ENCODE measurements around the gene SH3PXD2A. TPM values are rescaled to one million over a fixed set of nuclear protein-coding genes. Genes with fewer than 3 reads are reported as not detected.

The SH3PXD2A gene
- total RNA-seq, 1 experiment from 2014 or later: 4.5 TPM

GRCh38 chr10:103569896-103570295, 285.5 kb downstream of the SH3PXD2A start:
- no peaks in the 10 kb centered on the region for H3K9me3 ChIP-seq (ENCODE audit: control insufficient read depth, low read depth, low read length)
- H3K23me2 ChIP-seq (ENCODE audit: insufficient read length, low read depth, low read length, poor library complexity, severe bottlenecking): no peaks in the 10 kb centered on the region
- peaks cover under 1 to 6% of the 10 kb centered on the region in 2 experiments; a peak in 3 of 4 replicates for H3K4me1 Mint-ChIP-seq
- H3K79me1 ChIP-seq (ENCODE audit: insufficient read depth, low read depth, low read length, poor library complexity, severe bottlenecking): no peaks in the 10 kb centered on the region
- WGBS (ENCODE audit: extremely low coverage, insufficient read length, low lambda C conversion rate): no CpG with 5 or more reads among the region's 5 CpGs
- no peak overlapping the region for H4K91ac ChIP-seq (ENCODE audit: insufficient read length, low read depth, low read length)
- no peak overlapping the region for H3K9ac ChIP-seq (ENCODE audit: extremely low read depth, insufficient read length, low read length)
- H3K27ac ChIP-seq (ENCODE audit: insufficient read length, low read depth, low read length): no peak overlapping the region
- H3K27ac Mint-ChIP-seq: peak overlapping the region in 1 of 3 experiments; percentile 87; a peak in 1 of 7 replicates
- H3K27me3 ChIP-seq (ENCODE audit: insufficient read depth, low read length): no peaks in the 10 kb centered on the region
- H4K8ac ChIP-seq (replicated peaks; ENCODE audit: insufficient read length, low read depth, low read length): no peak overlapping the region
- no peak overlapping the region for H3K4me2 ChIP-seq (ENCODE audit: insufficient read depth, insufficient read length, low read length)
- H2BK20ac ChIP-seq (ENCODE audit: low read depth, low read length, poor library complexity, severe bottlenecking): no peak overlapping the region
- no peaks in the 10 kb centered on the region for H3K9me3 Mint-ChIP-seq
- H2BK15ac ChIP-seq (ENCODE audit: low read depth, low read length): no peak overlapping the region
- H4K5ac ChIP-seq (ENCODE audit: insufficient read length, low read depth, low read length): no peak overlapping the region
- no peak overlapping the region for H2AK5ac ChIP-seq (ENCODE audit: insufficient read length, low read length)
- no peak overlapping the region for H3K4me3 Mint-ChIP-seq
- no peak for DNase-seq
- no peak overlapping the region for H3K14ac ChIP-seq (ENCODE audit: insufficient read depth, low read length)
- no peak overlapping the region for H3K23ac ChIP-seq (ENCODE audit: insufficient read length, low read depth, low read length)
- no peak overlapping the region for H2BK120ac ChIP-seq (ENCODE audit: low read depth, low read length, poor library complexity, severe bottlenecking)
- H3K27me3 Mint-ChIP-seq (ENCODE audit: low read depth): peaks cover under 1% of the 10 kb centered on the region
- TF ChIP-seq CTCF (conservative IDR thresholded peaks at IDR 0.05): no peak
- H3K36me3 Mint-ChIP-seq (ENCODE audit: insufficient read depth in 1 of 3, low read depth in 3 of 3): no peaks in the 10 kb centered on the region
- H3K4me1 ChIP-seq (ENCODE audit: insufficient read depth, low read length): no peaks in the 10 kb centered on the region
- no peak overlapping the region for H3K56ac ChIP-seq (ENCODE audit: insufficient read length, low read depth, low read length)
- no peak overlapping the region for H2AFZ ChIP-seq (ENCODE audit: low read length)
- H4K20me1 ChIP-seq (ENCODE audit: control insufficient read depth, insufficient read depth, insufficient read length): no peaks in the 10 kb centered on the region
- no peaks in the 10 kb centered on the region for H3K79me2 ChIP-seq (ENCODE audit: insufficient read depth, low read length)
- H3K18ac ChIP-seq (ENCODE audit: insufficient read length, low read depth, low read length): no peak overlapping the region
- H2BK12ac ChIP-seq (ENCODE audit: insufficient read length, low read depth, low read length): no peak overlapping the region
- H3K4ac ChIP-seq (ENCODE audit: low read depth, low read length): no peak overlapping the region
- H3T11ph ChIP-seq (ENCODE audit: low read length): no peak overlapping the region
- no peak overlapping the region for H2BK5ac ChIP-seq (ENCODE audit: insufficient read length, low read length)

Measured in H9 (cell line).